Ovary (tissue), 3 donors: ENCODE measurements around the gene MXD4.

Experiments
- CTCF ChIP-seq, 3 donors: fragments of 450-650 bp in 2 of 3; fragments of 200-600 bp in 1 of 3; IDR thresholded peaks; one replicate each; pipeline versions ENCODE4 v1.5.1 to v1.8.0; 2016 to 2022; ENCODE audit warnings: antibody characterized with exemption in 3 of 3, mild to moderate bottlenecking in 1 of 3
- EP300 ChIP-seq: sonication (generic); formaldehyde crosslinking; IDR thresholded peaks from one replicate; pipeline ENCODE4 v1.6.1; 2017; ENCODE audit warnings: antibody characterized with exemption
- POLR2A ChIP-seq: fragments of 450-650 bp; IDR thresholded peaks from one replicate; pipeline ENCODE4 v1.6.1; 2017; ENCODE audit warnings: antibody characterized with exemption, mild to moderate bottlenecking, moderate library complexity
- donor health status: DM: no; HTN: no; CAD: no.

GRCh38 chr4:2254665-2255500 lies 7.0 kb downstream of the MXD4 start:
- TF ChIP-seq CTCF (IDR thresholded peaks at IDR 0.05) (no peak), EP300 (no peak), POLR2A (no peak)
